Daoy (cell line): Measurements from ENCODE around the gene DYNC1LI1. TPM values are rescaled to one million over a fixed set of nuclear protein-coding genes. Genes with fewer than 3 reads are reported as not detected.
A peak's percentile ranks its signal among the peaks of the same experiment; 100 is the strongest.

Experiments used
- DNase-seq: peaks from one replicate; pipeline ENCODE4 v3.0.0-alpha.2; 2015; ENCODE audit warnings: low read depth
- total RNA-seq: library from RNA; depleted of rRNA; stranded (reverse); fragments of >200 nt; shearing (Covaris generic); gene quantifications from 2 replicates; pipeline ENCODE4 v1.2.3, GENCODE V29; 2014; rRNA removed

DYNC1LI1 gene
- total RNA-seq: 76.7 and 78.1 TPM in 2 replicates

DNA sequence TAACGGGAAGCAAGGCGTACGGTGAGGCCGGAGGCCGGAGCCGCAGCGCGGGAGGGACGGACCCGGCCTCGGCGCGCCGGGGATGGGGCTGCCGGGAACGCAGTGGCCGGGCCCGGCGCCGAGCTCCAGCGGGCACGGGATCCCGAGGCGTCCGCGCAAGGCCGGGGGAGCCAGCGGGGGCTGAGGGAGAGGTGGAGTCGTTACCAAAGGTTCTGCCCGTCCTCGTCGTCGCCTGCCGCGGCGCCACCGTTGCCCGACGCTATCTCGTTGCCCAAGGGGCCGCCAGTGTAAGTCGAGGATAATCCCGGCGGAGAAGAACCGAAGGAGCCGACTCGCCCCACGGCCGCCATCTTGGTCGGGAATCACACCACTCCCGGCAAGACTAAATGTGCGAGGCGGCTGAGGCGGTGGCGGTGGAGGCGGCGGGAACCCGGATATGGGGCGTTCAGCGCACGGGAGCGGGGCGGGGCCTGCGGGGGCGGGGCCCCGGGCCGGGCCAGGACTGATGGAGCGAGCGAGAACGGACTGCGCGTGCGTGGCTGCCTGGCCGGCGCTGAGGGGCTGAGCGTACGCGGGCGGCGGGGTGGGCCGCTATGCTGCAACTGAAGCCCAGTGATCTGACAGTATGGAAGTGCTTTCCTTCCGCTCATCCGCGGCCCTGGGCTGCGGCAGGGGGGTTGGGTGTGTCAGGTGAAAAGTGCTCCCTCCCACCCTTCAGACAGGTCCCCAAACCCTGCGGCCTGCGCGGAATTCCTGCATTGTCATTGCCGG lies at the start of gene DYNC1LI1:
Gene DYNC1LI1, minus strand, starts transcription at position 438 of the 771 bp plus-strand sequence. Its CDS starts 88 bp downstream, at position 350.
- DNase-seq: peak; percentile 95

- DNase-seq: no peak
These were observed 48.7 kb upstream of the DYNC1LI1 start for GRCh38 chr3:32619395-32619794.

GRCh38 chr3:32616267-32616962 lies 45.8 kb upstream of the DYNC1LI1 start:
- no peak for DNase-seq

- DNase-seq: peak; percentile 42
These were observed 44.3 kb upstream of the DYNC1LI1 start for GRCh38 chr3:32614956-32615355.

GRCh38 chr3:32613183-32613582 lies 42.5 kb upstream of the DYNC1LI1 start:
- DNase-seq: no peak

GRCh38 chr3:32612547-32612946 lies 41.9 kb upstream of the DYNC1LI1 start:
- no peak for DNase-seq

- no peak for DNase-seq
These were observed 36.9 kb upstream of the DYNC1LI1 start for GRCh38 chr3:32607522-32607921.

DNA sequence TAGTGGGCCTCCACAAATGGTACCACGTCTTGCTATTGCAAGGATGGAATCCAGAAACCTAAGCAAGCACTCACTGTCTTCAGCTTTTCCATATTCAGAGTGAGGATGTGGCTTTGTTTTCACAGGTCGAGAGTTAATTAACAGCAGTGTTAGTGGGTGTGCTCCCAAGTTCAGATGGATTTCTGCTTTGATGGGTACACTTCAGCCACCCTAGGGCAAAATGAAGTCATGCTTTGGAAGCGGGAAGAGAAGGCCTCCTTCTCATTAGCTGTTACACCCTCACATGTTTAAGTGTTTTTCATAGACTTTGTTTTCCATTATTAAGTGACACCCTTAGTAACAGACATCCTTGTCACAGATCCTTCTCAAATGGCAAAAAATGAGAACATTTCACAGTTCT lies 36.3 kb upstream of the DYNC1LI1 start:
- DNase-seq: no peak

GRCh38 chr3:32606277-32606676 lies 35.6 kb upstream of the DYNC1LI1 start:
- DNase-seq: no peak

- DNase-seq: no peak
These were observed 32.4 kb upstream of the DYNC1LI1 start for GRCh38 chr3:32603064-32603463.

GRCh38 chr3:32602206-32602605 lies 31.5 kb upstream of the DYNC1LI1 start:
- DNase-seq: no peak

DNA sequence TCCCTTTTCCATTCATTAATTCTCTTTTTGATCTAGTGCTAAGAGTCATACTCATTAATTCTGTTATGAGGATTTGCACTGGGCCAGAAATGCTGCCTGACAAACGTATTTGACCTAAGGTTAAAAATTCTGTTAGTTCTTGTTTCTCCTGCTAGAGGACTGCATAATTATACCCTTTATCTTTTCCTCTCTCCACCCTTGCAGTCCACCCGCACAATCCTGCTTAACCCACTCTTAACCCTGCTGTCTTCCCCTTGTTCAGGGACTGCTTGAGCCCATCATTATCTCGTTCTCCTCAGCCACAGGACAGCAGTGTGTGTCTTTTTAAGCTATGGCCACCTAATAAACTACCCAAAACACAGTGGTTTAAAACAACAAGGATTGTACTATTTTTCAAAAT lies 31.1 kb upstream of the DYNC1LI1 start:
- DNase-seq: no peak

- DNase-seq: no peak
These were observed 27.0 kb upstream of the DYNC1LI1 start for GRCh38 chr3:32597656-32598055.

DNA sequence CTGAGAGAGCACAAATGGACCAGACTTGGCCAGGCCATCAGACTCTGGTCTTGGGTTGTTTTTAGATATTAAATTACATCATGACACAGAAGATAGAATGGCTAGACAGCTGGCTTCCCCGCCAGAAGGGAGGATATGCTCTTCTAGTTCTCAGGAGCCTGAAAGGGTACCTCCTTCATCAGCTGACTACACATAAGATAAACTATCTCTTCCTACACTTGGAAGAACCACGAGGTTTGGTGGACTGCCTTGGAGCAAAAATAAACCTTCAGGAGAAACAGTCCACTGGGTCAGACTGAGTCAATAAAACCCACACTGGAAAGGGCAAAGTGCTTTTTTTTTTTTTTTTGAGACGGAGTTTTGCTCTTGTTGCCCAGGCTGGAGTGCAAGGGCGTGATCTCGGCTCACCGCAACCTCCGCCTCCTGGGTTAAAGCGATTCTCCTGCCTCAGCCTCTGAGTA lies 26.3 kb upstream of the DYNC1LI1 start:
- no peak for DNase-seq

GRCh38 chr3:32596282-32596908 lies 25.7 kb upstream of the DYNC1LI1 start:
- no peak for DNase-seq

GRCh38 chr3:32595323-32595722 lies 24.7 kb upstream of the DYNC1LI1 start:
- no peak for DNase-seq

GRCh38 chr3:32593903-32594525 lies 23.4 kb upstream of the DYNC1LI1 start:
- no peak for DNase-seq

GRCh38 chr3:32592696-32593353 lies 22.2 kb upstream of the DYNC1LI1 start:
- no peak for DNase-seq

DNA sequence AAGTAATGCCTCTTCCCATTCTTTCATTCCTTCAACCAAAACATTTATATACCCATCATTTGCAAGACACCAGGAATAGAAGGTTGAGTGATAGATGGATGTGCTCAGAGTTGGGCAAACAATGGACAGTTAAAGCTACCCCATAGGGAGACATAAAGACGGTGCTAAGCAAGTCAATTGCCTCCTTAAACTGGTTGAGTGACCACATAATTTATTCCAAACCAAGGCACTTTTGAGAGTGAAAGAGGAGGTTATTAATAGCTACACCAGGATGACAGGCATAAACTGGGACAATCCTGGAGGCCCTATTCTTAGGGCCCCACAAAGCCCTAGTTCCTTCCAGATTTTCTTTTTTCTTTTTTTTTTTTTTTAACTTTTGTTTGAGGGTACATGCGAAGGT lies 21.4 kb upstream of the DYNC1LI1 start:
- no peak for DNase-seq

GRCh38 chr3:32591186-32591585 lies 20.5 kb upstream of the DYNC1LI1 start:
- DNase-seq: no peak

GRCh38 chr3:32586356-32586755 lies 15.7 kb upstream of the DYNC1LI1 start:
- DNase-seq: no peak

GRCh38 chr3:32584660-32585059 lies 14.0 kb upstream of the DYNC1LI1 start:
- DNase-seq: no peak
